ENCODE results near the gene DIP2B.
"Not testable (repeated sequence)": the region's sequence is repeated elsewhere in the genome, so short reads cannot be mapped to it uniquely, and the experiment has no call there.

The DIP2B gene

GRCh38 chr12:50678650-50679365, 174.0 kb downstream of the DIP2B start:
- Histone ChIP-seq H3K4me1 (ENCODE audit: control insufficient read depth, insufficient read depth, low read length) (no peaks in the 10 kb centered on the region), H3K9ac (ENCODE audit: low read depth, low read length) (no peak overlapping the region), H3K36me3 (ENCODE audit: control insufficient read depth, insufficient read depth, low read length) (no peaks in the 10 kb centered on the region), H3K27me3 (ENCODE audit: control insufficient read depth, insufficient read depth, low read length) (no peaks in the 10 kb centered on the region), H3K9me3 (ENCODE audit: control insufficient read depth, insufficient read depth, low read length) (no peaks in the 10 kb centered on the region), H3K4me3 (ENCODE audit: low read depth, low read length) (no peak overlapping the region)

- H3K27me3 ChIP-seq (ENCODE audit: control insufficient read depth, insufficient read depth, low read length) = no peaks in the 10 kb centered on the region
Measured at GRCh38 chr12:50679612-50680011, 174.8 kb downstream of the DIP2B start.

GRCh38 chr12:50681064-50681463, 176.3 kb downstream of the DIP2B start:
- not testable (repeated sequence) for H3K4me3 ChIP-seq (ENCODE audit: low read depth, low read length); H3K27me3 ChIP-seq (ENCODE audit: control insufficient read depth, insufficient read depth, low read length); H3K4me1 ChIP-seq (ENCODE audit: control insufficient read depth, insufficient read depth, low read length); H3K9ac ChIP-seq (ENCODE audit: low read depth, low read length); H3K9me3 ChIP-seq (ENCODE audit: control insufficient read depth, insufficient read depth, low read length); H3K36me3 ChIP-seq (ENCODE audit: control insufficient read depth, insufficient read depth, low read length)

More at GRCh38 chr12:50679612-50680011, 174.8 kb downstream of the DIP2B start:
- no peaks in the 10 kb centered on the region for H3K36me3 ChIP-seq (ENCODE audit: control insufficient read depth, insufficient read depth, low read length)
- no peaks in the 10 kb centered on the region for H3K4me1 ChIP-seq (ENCODE audit: control insufficient read depth, insufficient read depth, low read length)
- H3K9ac ChIP-seq (ENCODE audit: low read depth, low read length) = no peak overlapping the region
- H3K9me3 ChIP-seq (ENCODE audit: control insufficient read depth, insufficient read depth, low read length) = no peaks in the 10 kb centered on the region
- H3K4me3 ChIP-seq (ENCODE audit: low read depth, low read length) = no peak overlapping the region

DNA sequence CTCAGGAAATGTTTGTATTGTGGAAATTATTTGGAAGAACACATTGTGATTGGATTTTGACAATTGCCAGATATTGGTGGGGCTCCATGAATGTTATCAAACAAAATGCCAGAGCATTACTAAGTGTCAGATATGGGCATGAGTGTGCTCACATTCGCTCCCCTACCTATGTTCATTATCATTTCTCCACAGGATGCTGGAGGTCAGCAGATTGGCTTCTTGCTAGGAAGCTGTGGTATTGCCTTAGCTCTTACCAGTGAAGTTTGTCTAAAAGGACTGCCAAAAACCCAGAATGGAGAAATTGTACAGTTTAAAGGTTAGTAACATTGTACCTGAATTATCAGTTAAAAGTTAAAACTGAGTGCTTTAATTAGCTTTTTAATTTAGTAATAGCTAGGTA, 180.9 kb downstream of the DIP2B start:
- Histone ChIP-seq H3K27me3 (ENCODE audit: control insufficient read depth, insufficient read depth, low read length) (no peaks in the 10 kb centered on the region), H3K9me3 (ENCODE audit: control insufficient read depth, insufficient read depth, low read length) (no peaks in the 10 kb centered on the region), H3K36me3 (ENCODE audit: control insufficient read depth, insufficient read depth, low read length) (no peaks in the 10 kb centered on the region), H3K4me3 (ENCODE audit: low read depth, low read length) (no peak overlapping the region), H3K4me1 (ENCODE audit: control insufficient read depth, insufficient read depth, low read length) (no peaks in the 10 kb centered on the region), H3K9ac (ENCODE audit: low read depth, low read length) (no peak overlapping the region)

DNA sequence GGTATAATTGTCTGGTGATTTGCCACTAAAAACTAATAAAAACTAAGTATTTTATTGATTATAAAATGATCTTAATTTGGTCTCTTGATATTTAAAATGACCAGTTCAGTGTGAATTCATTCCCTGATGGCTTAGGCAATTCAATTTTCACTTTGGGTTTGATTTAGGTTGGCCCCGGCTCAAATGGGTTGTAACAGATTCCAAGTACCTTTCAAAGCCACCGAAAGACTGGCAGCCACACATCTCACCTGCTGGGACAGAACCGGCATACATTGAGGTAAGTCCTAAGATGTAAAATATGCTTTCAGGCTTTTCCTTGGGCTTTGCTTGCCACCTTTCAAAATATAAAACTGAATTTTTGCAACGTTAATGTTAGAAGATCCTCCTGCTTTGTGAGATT, 181.6 kb downstream of the DIP2B start:
- H3K27me3 ChIP-seq (ENCODE audit: control insufficient read depth, insufficient read depth, low read length) = no peaks in the 10 kb centered on the region
- H3K9ac ChIP-seq (ENCODE audit: low read depth, low read length) = no peak overlapping the region
- no peaks in the 10 kb centered on the region for H3K36me3 ChIP-seq (ENCODE audit: control insufficient read depth, insufficient read depth, low read length)
- H3K4me1 ChIP-seq (ENCODE audit: control insufficient read depth, insufficient read depth, low read length) = no peaks in the 10 kb centered on the region
- no peaks in the 10 kb centered on the region for H3K9me3 ChIP-seq (ENCODE audit: control insufficient read depth, insufficient read depth, low read length)
- no peak overlapping the region for H3K4me3 ChIP-seq (ENCODE audit: low read depth, low read length)

- no peaks in the 10 kb centered on the region for H3K4me1 ChIP-seq (ENCODE audit: control insufficient read depth, insufficient read depth, low read length)
- no peak overlapping the region for H3K9ac ChIP-seq (ENCODE audit: low read depth, low read length)
- no peaks in the 10 kb centered on the region for H3K9me3 ChIP-seq (ENCODE audit: control insufficient read depth, insufficient read depth, low read length)
- no peaks in the 10 kb centered on the region for H3K36me3 ChIP-seq (ENCODE audit: control insufficient read depth, insufficient read depth, low read length)
- no peaks in the 10 kb centered on the region for H3K27me3 ChIP-seq (ENCODE audit: control insufficient read depth, insufficient read depth, low read length)
- H3K4me3 ChIP-seq (ENCODE audit: low read depth, low read length) = no peak overlapping the region
Measured at GRCh38 chr12:50686976-50687375, 182.2 kb downstream of the DIP2B start.

DNA sequence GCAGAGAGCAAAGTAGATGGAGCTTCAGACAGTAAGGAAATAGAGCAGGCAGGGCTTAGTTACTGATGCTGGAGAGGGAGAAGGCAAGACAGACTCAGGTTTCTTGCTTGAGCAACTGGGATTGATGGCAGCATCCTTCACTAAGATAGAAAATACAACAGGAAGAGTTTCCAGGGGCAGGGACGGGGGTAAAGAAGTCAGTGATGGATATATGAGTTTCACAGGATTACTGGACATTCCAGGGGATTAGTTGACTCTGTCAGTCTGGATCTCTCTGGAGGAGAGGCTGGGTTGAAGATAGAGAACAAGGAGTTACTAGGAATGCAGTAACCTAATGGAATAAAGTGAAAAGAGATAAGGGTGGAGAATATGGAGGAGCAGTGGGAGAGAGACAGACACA, 184.7 kb downstream of the DIP2B start:
- no peaks in the 10 kb centered on the region for H3K4me1 ChIP-seq (ENCODE audit: control insufficient read depth, insufficient read depth, low read length)
- H3K4me3 ChIP-seq (ENCODE audit: low read depth, low read length) = no peak overlapping the region
- H3K36me3 ChIP-seq (ENCODE audit: control insufficient read depth, insufficient read depth, low read length) = no peaks in the 10 kb centered on the region
- no peak overlapping the region for H3K9ac ChIP-seq (ENCODE audit: low read depth, low read length)
- H3K27me3 ChIP-seq (ENCODE audit: control insufficient read depth, insufficient read depth, low read length) = no peaks in the 10 kb centered on the region
- no peaks in the 10 kb centered on the region for H3K9me3 ChIP-seq (ENCODE audit: control insufficient read depth, insufficient read depth, low read length)

DNA sequence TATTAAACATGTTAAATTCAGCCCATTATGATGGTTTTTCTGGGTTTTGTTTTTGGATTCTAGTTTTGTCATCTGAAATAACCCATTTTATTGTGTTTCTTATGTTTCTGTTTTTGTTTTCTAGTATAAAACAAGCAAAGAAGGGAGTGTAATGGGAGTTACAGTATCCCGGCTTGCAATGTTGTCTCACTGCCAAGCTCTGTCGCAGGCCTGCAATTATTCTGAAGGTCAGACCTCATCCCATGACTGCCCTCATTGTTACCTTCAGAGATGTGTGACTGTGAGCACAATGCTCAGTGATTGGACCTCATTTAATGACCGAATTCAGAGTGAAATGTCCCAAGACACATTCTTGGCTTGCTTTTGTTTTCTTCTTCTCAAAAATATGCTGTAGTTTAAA, 186.1 kb downstream of the DIP2B start:
- no peak overlapping the region for H3K9ac ChIP-seq (ENCODE audit: low read depth, low read length)
- H3K4me1 ChIP-seq (ENCODE audit: control insufficient read depth, insufficient read depth, low read length) = no peaks in the 10 kb centered on the region
- H3K4me3 ChIP-seq (ENCODE audit: low read depth, low read length) = no peak overlapping the region
- no peaks in the 10 kb centered on the region for H3K27me3 ChIP-seq (ENCODE audit: control insufficient read depth, insufficient read depth, low read length)
- H3K36me3 ChIP-seq (ENCODE audit: control insufficient read depth, insufficient read depth, low read length) = no peaks in the 10 kb centered on the region
- no peaks in the 10 kb centered on the region for H3K9me3 ChIP-seq (ENCODE audit: control insufficient read depth, insufficient read depth, low read length)

- H3K9ac ChIP-seq (ENCODE audit: low read depth, low read length) = no peak overlapping the region
- no peaks in the 10 kb centered on the region for H3K27me3 ChIP-seq (ENCODE audit: control insufficient read depth, insufficient read depth, low read length)
- H3K4me1 ChIP-seq (ENCODE audit: control insufficient read depth, insufficient read depth, low read length) = no peaks in the 10 kb centered on the region
- no peak overlapping the region for H3K4me3 ChIP-seq (ENCODE audit: low read depth, low read length)
- peaks cover 18% of the 10 kb centered on the region for H3K36me3 ChIP-seq (ENCODE audit: control insufficient read depth, insufficient read depth, low read length)
- no peaks in the 10 kb centered on the region for H3K9me3 ChIP-seq (ENCODE audit: control insufficient read depth, insufficient read depth, low read length)
Measured at GRCh38 chr12:50695961-50696360, 191.2 kb downstream of the DIP2B start.

- no peaks in the 10 kb centered on the region for H3K27me3 ChIP-seq (ENCODE audit: control insufficient read depth, insufficient read depth, low read length)
- no peaks in the 10 kb centered on the region for H3K4me1 ChIP-seq (ENCODE audit: control insufficient read depth, insufficient read depth, low read length)
- peaks cover 18% of the 10 kb centered on the region for H3K36me3 ChIP-seq (ENCODE audit: control insufficient read depth, insufficient read depth, low read length)
- no peak overlapping the region for H3K4me3 ChIP-seq (ENCODE audit: low read depth, low read length)
- no peaks in the 10 kb centered on the region for H3K9me3 ChIP-seq (ENCODE audit: control insufficient read depth, insufficient read depth, low read length)
- H3K9ac ChIP-seq (ENCODE audit: low read depth, low read length) = no peak overlapping the region
Measured at GRCh38 chr12:50696931-50697330, 192.1 kb downstream of the DIP2B start.

GRCh38 chr12:50699154-50699553, 194.4 kb downstream of the DIP2B start:
- no peak overlapping the region for H3K9ac ChIP-seq (ENCODE audit: low read depth, low read length)
- H3K27me3 ChIP-seq (ENCODE audit: control insufficient read depth, insufficient read depth, low read length) = no peaks in the 10 kb centered on the region
- no peaks in the 10 kb centered on the region for H3K4me1 ChIP-seq (ENCODE audit: control insufficient read depth, insufficient read depth, low read length)
- peaks cover 20% of the 10 kb centered on the region for H3K36me3 ChIP-seq (ENCODE audit: control insufficient read depth, insufficient read depth, low read length)
- H3K4me3 ChIP-seq (ENCODE audit: low read depth, low read length) = no peak overlapping the region
- no peaks in the 10 kb centered on the region for H3K9me3 ChIP-seq (ENCODE audit: control insufficient read depth, insufficient read depth, low read length)

DNA sequence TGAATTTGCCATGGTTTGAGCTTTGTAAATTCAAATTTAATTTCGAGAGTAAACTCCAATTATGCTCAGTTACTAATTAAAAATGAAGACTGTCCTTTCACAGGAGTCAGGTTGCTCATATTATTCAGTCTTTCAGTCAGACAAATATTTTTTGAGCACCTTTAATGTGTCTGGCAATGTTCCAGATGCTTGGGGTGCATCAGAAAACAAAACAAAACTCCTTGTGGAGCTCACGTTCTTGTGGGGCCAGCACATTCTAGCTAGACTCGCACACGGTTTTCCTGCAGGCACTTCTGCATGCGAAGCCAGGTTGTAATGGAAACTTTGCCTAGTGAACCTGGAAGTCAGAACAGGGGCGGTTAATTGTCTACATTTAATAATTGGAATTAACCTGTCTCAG, 195.2 kb downstream of the DIP2B start:
- Histone ChIP-seq H3K27me3 (ENCODE audit: control insufficient read depth, insufficient read depth, low read length) (no peaks in the 10 kb centered on the region), H3K36me3 (ENCODE audit: control insufficient read depth, insufficient read depth, low read length) (peaks cover 20% of the 10 kb centered on the region), H3K4me3 (ENCODE audit: low read depth, low read length) (no peak overlapping the region), H3K9me3 (ENCODE audit: control insufficient read depth, insufficient read depth, low read length) (no peaks in the 10 kb centered on the region), H3K9ac (ENCODE audit: low read depth, low read length) (no peak overlapping the region), H3K4me1 (ENCODE audit: control insufficient read depth, insufficient read depth, low read length) (no peaks in the 10 kb centered on the region)

All from iPS-15b (cell line).